HG02759 (cell line): Measurements from ENCODE around the gene WDR87.
"Not testable (repeated sequence)": the region's sequence is repeated elsewhere in the genome, so short reads cannot be mapped to it uniquely, and the experiment has no call there.

Experiments used
- ATAC-seq: cut with Tn5 transposase; IDR thresholded peaks from one replicate; pipeline ENCODE4 v1.9.1; 2021; ENCODE audit warnings: mild to moderate bottlenecking, moderate library complexity; ENCODE audit not compliant: unreplicated experiment

Gene WDR87

GRCh38 chr19:37893845-37894575, 12.4 kb downstream of the WDR87 start:
- ATAC-seq = no peak

- ATAC-seq = no peak
Measured at GRCh38 chr19:37886571-37886970, 19.8 kb downstream of the WDR87 start.

- no peak for ATAC-seq
Measured at GRCh38 chr19:37885392-37885791, 21.0 kb downstream of the WDR87 start.

DNA sequence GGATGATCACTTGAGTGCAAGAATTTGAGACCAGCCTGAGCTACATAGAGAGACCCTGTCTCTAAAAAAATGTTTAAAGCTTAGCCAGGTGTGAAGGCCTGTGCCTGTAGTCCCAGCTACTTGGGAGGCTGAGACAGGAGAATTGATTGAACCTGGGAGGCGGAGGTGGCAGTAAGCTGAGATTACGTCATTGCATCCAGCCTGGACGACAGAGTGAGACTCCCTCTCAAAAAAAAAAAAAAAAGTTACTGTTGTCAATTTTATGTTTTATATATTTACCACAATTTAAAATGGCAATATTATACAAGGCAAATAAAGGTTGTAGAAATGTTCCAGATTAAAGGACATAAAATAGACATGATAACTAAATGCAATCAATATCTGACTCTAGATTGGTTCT, 29.2 kb downstream of the WDR87 start:
- ATAC-seq = no peak

DNA sequence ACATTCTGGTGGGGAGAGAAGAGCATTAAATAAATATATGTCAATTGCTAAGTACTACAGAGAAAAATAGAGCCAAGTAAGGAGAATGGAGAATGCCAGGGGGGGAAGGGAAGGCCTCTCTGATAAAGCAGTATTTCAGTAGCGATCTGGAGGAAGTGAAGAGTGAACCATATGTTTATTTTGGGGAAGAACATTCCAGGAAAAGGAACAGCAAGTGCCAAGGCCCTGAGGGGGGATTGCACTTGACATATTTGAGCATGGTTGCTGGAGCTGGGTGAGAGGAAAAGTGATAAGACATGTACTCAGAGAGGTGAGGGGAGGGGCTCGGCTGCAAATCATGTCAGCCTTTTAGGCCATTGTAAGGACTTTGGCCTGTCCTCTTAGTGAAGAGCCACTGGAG, 30.4 kb downstream of the WDR87 start:
- ATAC-seq = no peak

GRCh38 chr19:37874784-37875183, 31.6 kb downstream of the WDR87 start:
- no peak for ATAC-seq

GRCh38 chr19:37872383-37872782, 34.0 kb downstream of the WDR87 start:
- no peak for ATAC-seq

GRCh38 chr19:37869766-37870340, 36.5 kb downstream of the WDR87 start:
- no peak for ATAC-seq

- no peak for ATAC-seq
Measured at GRCh38 chr19:37867831-37868230, 38.6 kb downstream of the WDR87 start.

GRCh38 chr19:37865930-37866329, 40.5 kb downstream of the WDR87 start:
- not testable (repeated sequence) for ATAC-seq

- ATAC-seq = no peak
Measured at GRCh38 chr19:37864501-37864900, 41.9 kb downstream of the WDR87 start.

GRCh38 chr19:37855098-37855497, 51.3 kb downstream of the WDR87 start:
- ATAC-seq = no peak

DNA sequence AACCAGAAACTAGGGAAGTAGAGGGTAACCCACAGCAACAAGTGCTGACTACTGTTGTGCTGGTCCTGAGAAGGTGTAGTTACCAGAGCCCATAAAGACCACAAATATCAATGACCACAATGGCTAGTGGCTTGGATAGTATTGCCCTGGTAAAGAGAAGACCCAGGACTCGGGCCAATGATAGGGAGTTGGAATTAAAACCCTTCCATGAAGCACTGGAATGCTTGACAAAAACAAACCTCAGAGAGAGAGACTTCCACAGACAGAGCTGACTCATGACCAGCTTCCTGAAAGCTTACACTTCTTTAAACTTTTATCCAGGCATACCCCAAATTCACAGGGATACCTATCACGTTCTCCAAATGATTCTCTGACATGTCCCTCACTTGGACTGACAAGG, 60.5 kb downstream of the WDR87 start:
- no peak for ATAC-seq
